Trophoblast cell (in vitro differentiated cells and primary cell): ENCODE results near the gene ARNT2.

Experiments
- DNase-seq, 2 donors: peaks; one replicate each; pipeline ENCODE4 v3.0.0-alpha.2; 2016
- H2AFZ ChIP-seq: 2 replicates; pipeline ENCODE4 v1.6.1; 2013; ENCODE audit warnings: low read length, moderate library complexity, mild to moderate bottlenecking; ENCODE audit not compliant: insufficient read depth, poor library complexity
- H2AK5ac ChIP-seq: 2 replicates; pipeline ENCODE4 v1.6.1; 2013; ENCODE audit warnings: mild to moderate bottlenecking, low read length
- H2BK120ac ChIP-seq: 2 replicates; pipeline ENCODE4 v1.6.1; 2013; ENCODE audit warnings: low read length, mild to moderate bottlenecking, moderate library complexity; ENCODE audit not compliant: insufficient read depth, poor library complexity
- H2BK12ac ChIP-seq: 2 replicates; pipeline ENCODE4 v1.6.1; 2013; ENCODE audit warnings: mild to moderate bottlenecking, low read length, moderate library complexity
- H2BK5ac ChIP-seq: 2 replicates; pipeline ENCODE4 v1.6.1; 2013; ENCODE audit warnings: low read length, low read depth, moderate library complexity, mild to moderate bottlenecking; ENCODE audit not compliant: poor library complexity
- H3K14ac ChIP-seq: 2 replicates; pipeline ENCODE4 v1.6.1; 2013; ENCODE audit warnings: mild to moderate bottlenecking, low read length
- H3K18ac ChIP-seq: 2 replicates; pipeline ENCODE4 v1.6.1; 2013; ENCODE audit warnings: mild to moderate bottlenecking, low read length
- H3K23ac ChIP-seq: 2 replicates; pipeline ENCODE4 v1.6.1; 2013; ENCODE audit warnings: low read length
- H3K27ac ChIP-seq: 2 replicates; pipeline ENCODE4 v1.5.1; 2013; ENCODE audit warnings: low read depth, mild to moderate bottlenecking, inconsistent platforms, low read length, moderate library complexity
- H3K27me3 ChIP-seq: 2 replicates; pipeline ENCODE4 v1.6.1; 2013; ENCODE audit warnings: inconsistent platforms, mild to moderate bottlenecking, low read length, moderate library complexity; ENCODE audit not compliant: insufficient read depth
- H3K36me3 ChIP-seq, 2 experiments: 1 replicate in 1 of 2; 2 replicates in 1 of 2; pipeline ENCODE4 v1.6.1; 2013; ENCODE audit warnings: low read length in 2 of 2, mild to moderate bottlenecking in 2 of 2, moderate library complexity in 1 of 2; ENCODE audit not compliant: insufficient read depth in 2 of 2, control insufficient read depth in 1 of 2
- H3K4ac ChIP-seq: 2 replicates; pipeline ENCODE4 v1.6.1; 2013; ENCODE audit warnings: low read depth, mild to moderate bottlenecking, low read length, moderate library complexity
- H3K4me1 ChIP-seq, 2 experiments: 1 replicate in 1 of 2; 2 replicates in 1 of 2; pipeline ENCODE4 v1.6.1; 2013; ENCODE audit warnings: low read length in 2 of 2, mild to moderate bottlenecking in 2 of 2, moderate library complexity in 1 of 2; ENCODE audit not compliant: insufficient read depth in 2 of 2, control insufficient read depth in 1 of 2
- H3K4me2 ChIP-seq: 2 replicates; pipeline ENCODE4 v1.6.1; 2013; ENCODE audit warnings: inconsistent platforms, mild to moderate bottlenecking, low read length, moderate library complexity
- H3K4me3 ChIP-seq: 2 replicates; pipeline ENCODE4 v1.5.1; 2013; ENCODE audit warnings: mild to moderate bottlenecking, low read depth, low read length, inconsistent platforms
- H3K79me1 ChIP-seq: one replicate; pipeline ENCODE4 v1.6.1; 2013; ENCODE audit warnings: low read length
- H3K79me2 ChIP-seq: 2 replicates; pipeline ENCODE4 v1.6.1; 2013; ENCODE audit warnings: low read length, mild to moderate bottlenecking; ENCODE audit not compliant: control insufficient read depth, insufficient read depth, poor library complexity
- H3K9ac ChIP-seq: 2 replicates; pipeline ENCODE4 v1.6.1; 2013; ENCODE audit warnings: mild to moderate bottlenecking, low read length
- H3K9me3 ChIP-seq: 2 replicates; pipeline ENCODE4 v1.6.1; 2013; ENCODE audit warnings: low read depth, mild to moderate bottlenecking, control low read depth, inconsistent platforms, low read length; ENCODE audit not compliant: insufficient read depth
- H4K12ac ChIP-seq: 2 replicates; pipeline ENCODE4 v1.6.1; 2013; ENCODE audit warnings: low read depth, mild to moderate bottlenecking, low read length, moderate library complexity
- H4K8ac ChIP-seq: 2 replicates; pipeline ENCODE4 v1.6.1; 2013; ENCODE audit warnings: low read depth, mild to moderate bottlenecking, low read length, moderate library complexity
- H4K91ac ChIP-seq: one replicate; pipeline ENCODE4 v1.6.1; 2013; ENCODE audit warnings: low read depth, mild to moderate bottlenecking, low read length, moderate library complexity
- WGBS: extraction: QIAGEN DNeasy Blood & Tissue Kit; methylation state at CpG from one replicate; pipeline ENCODE4 v1.1.7; 2013; ENCODE audit warnings: missing lambda C conversion rate; ENCODE audit not compliant: insufficient read length, insufficient coverage; ENCODE audit errors: extremely low coverage; 5-methylcytosine and 5-hydroxymethylcytosine counted together

ARNT2 gene

DNA sequence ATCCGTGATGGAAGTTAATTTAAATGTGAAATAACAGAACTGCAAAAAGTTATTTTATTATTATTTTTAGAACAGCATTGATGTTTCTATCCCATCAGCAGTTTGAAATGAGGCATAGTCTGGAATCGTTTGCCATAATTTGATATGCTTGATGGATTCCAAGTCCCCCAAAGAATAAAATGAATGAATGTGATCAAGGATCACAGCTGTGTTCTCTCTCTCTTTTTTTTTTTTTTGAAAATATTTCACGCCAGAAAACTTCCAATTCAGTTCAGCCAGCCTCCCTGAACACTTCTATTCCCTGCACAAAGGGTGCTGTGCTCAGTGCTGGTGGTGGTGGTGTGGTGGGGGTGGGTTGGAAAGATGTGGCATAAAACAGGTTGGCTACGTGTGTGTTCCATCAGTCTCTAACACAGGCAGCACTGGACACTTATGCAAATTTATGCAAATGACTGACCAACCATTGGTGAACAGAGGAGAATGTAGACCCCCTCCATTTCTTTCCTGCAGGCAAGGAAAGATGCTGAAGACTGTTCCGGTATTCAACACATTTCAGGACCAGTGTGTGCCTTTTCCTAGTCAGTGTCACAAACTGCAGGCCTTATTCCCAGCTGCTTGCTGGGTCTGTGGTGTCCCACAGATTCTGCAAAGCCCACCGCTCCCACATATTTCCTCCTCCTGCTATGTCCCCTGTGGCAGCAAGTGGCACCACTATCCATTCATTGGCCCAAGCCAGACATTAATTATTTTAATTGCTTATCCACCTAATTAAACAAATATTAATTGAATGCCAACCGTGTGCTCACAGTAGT is 10.6 kb downstream of the ARNT2 start:
- no peak for DNase-seq
- no CpG with 5 or more reads among the region's 7 CpGs for WGBS

DNA sequence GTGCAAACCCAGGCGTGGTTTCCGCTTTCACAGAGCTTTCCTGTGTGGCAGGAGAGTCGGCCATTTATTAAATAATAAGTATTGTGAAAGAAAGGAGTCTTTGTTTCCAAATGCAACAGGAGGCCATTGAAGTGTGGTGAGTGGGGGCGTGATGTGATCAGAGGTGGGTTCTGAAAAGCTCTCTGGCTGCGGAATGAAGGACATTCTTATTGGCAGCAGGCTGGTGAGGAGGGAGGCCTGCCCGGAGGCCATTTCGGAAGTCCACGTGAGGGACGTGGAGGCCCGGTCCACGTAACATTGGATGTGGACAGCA is 11.1 kb downstream of the ARNT2 start:
- peaks cover under 1% of the 10 kb centered on the region for H3K9me3 ChIP-seq
- H3K27ac ChIP-seq: no peak overlapping the region
- H2AK5ac ChIP-seq: no peak overlapping the region
- no peaks in the 10 kb centered on the region for H3K36me3 ChIP-seq
- no peak overlapping the region for H2BK5ac ChIP-seq
- no peaks in the 10 kb centered on the region for H3K79me2 ChIP-seq
- H3K4me1 ChIP-seq: no peaks in the 10 kb centered on the region
- no peaks in the 10 kb centered on the region for H3K27me3 ChIP-seq
- H2BK120ac ChIP-seq: no peak overlapping the region
- no peak overlapping the region for H4K12ac ChIP-seq
- no peak overlapping the region for H3K18ac ChIP-seq
- no peak overlapping the region for H3K4ac ChIP-seq
- H2AFZ ChIP-seq: no peak overlapping the region
- H4K91ac ChIP-seq: no peak overlapping the region
- no peak overlapping the region for H2BK12ac ChIP-seq
- no peaks in the 10 kb centered on the region for H3K79me1 ChIP-seq
- no peak overlapping the region for H4K8ac ChIP-seq
- no CpG with 5 or more reads among the region's 11 CpGs for WGBS
- no peak for DNase-seq
- H3K9ac ChIP-seq: no peak overlapping the region
- no peak overlapping the region for H3K23ac ChIP-seq
- H3K4me3 ChIP-seq: no peak overlapping the region
- no peak overlapping the region for H3K14ac ChIP-seq
- H3K4me2 ChIP-seq: no peak overlapping the region

More for the DNA sequence above, 10.6 kb downstream of the ARNT2 start:
- Histone ChIP-seq H2BK120ac (no peak overlapping the region), H4K12ac (no peak overlapping the region), H3K4me3 (no peak overlapping the region), H3K27me3 (no peaks in the 10 kb centered on the region), H3K18ac (no peak overlapping the region), H3K9ac (no peak overlapping the region), H3K79me1 (no peaks in the 10 kb centered on the region), H3K23ac (no peak overlapping the region), H4K91ac (no peak overlapping the region), H3K9me3 (peaks cover 4% of the 10 kb centered on the region), H2BK5ac (no peak overlapping the region), H3K4me2 (no peak overlapping the region), H4K8ac (no peak overlapping the region), H3K79me2 (no peaks in the 10 kb centered on the region), H2AFZ (no peak overlapping the region), H3K4me1 (no peaks in the 10 kb centered on the region), H2AK5ac (no peak overlapping the region), H2BK12ac (no peak overlapping the region), H3K36me3 (no peaks in the 10 kb centered on the region), H3K14ac (no peak overlapping the region), H3K27ac (no peak overlapping the region), H3K4ac (no peak overlapping the region)

DNA sequence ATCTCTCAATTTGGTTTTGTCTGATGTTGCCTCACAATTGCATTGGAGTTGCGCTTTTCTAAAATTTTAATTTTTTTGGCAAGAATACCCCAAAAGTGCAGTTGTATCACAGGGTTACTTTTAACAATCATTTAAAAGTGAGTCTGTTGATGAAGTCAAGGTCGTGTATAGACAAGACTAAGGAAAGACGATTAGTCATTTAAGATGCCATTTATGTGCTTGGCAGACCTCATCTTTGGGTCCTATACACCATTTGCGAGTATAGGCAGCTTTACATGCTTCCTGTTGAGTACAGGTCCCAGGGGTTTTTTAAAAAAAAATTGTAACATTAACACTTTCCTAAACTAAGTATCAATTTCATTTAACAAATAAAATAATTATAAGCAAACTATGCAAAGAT is 12.5 kb downstream of the ARNT2 start:
- Histone ChIP-seq H2BK120ac (no peak overlapping the region), H3K79me1 (no peaks in the 10 kb centered on the region), H2AK5ac (no peak overlapping the region), H3K4ac (no peak overlapping the region), H2BK12ac (no peak overlapping the region), H3K79me2 (no peaks in the 10 kb centered on the region), H3K9me3 (no peaks in the 10 kb centered on the region), H4K12ac (no peak overlapping the region), H3K36me3 (no peaks in the 10 kb centered on the region), H3K9ac (no peak overlapping the region), H3K23ac (no peak overlapping the region), H3K27me3 (no peaks in the 10 kb centered on the region), H3K4me3 (no peak overlapping the region), H2BK5ac (no peak overlapping the region), H3K4me1 (no peaks in the 10 kb centered on the region), H2AFZ (no peak overlapping the region), H4K91ac (no peak overlapping the region), H3K14ac (no peak overlapping the region), H3K18ac (no peak overlapping the region), H3K27ac (no peak overlapping the region), H3K4me2 (no peak overlapping the region), H4K8ac (no peak overlapping the region)
- no peak for DNase-seq
- no CpG with 5 or more reads among the region's 4 CpGs for WGBS

DNA sequence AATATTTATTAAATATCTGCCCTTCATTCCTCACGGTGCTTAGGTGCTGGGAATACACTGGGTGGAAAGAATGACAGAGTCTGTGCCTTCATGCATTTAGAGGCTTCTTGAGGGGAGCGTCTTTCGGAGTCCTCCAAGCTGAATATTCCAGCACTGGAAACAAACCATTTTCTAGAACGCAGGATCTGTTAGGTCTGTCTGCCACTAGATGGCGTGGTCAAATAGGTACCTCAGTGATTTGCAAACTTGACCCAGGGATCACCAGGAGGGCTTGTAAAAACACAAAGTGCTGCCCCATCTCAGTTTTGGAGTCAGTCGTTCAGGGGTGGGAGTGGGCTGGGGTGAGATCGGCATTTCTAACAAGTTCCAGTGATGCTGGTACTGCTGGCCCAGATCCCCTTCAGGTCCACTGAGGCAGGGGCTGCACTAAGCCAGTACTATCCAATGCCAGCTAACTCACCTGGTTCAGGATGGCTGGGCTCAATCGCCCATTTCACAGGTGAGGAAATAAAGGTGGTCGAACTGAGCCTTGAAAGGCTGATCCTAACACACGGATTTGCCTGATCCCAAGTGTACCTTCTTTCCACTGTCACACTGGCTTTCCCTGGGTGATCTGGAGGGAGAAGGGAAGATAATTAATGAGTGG is 14.8 kb downstream of the ARNT2 start:
- Histone ChIP-seq H3K27me3 (no peaks in the 10 kb centered on the region), H3K14ac (no peak overlapping the region), H3K9me3 (no peaks in the 10 kb centered on the region), H3K4me3 (no peak overlapping the region), H3K27ac (no peak overlapping the region), H2BK12ac (no peak overlapping the region), H2BK120ac (no peak overlapping the region), H3K9ac (no peak overlapping the region), H3K79me1 (no peaks in the 10 kb centered on the region), H4K12ac (no peak overlapping the region), H4K91ac (no peak overlapping the region), H3K18ac (no peak overlapping the region), H4K8ac (no peak overlapping the region), H2AFZ (no peak overlapping the region), H2BK5ac (no peak overlapping the region), H3K79me2 (no peaks in the 10 kb centered on the region), H3K36me3 (no peaks in the 10 kb centered on the region), H3K4me2 (no peak overlapping the region), H3K4ac (no peak overlapping the region), H2AK5ac (no peak overlapping the region), H3K4me1 (no peaks in the 10 kb centered on the region), H3K23ac (no peak overlapping the region)
- WGBS: no CpG with 5 or more reads among the region's 10 CpGs
- DNase-seq: peak; percentile 42 to 79
